NCI-H748 (cell line): ENCODE results near the gene AGBL4.

Source experiments
- DNase-seq: peaks from one replicate; lab custom pipeline; 2025; ENCODE audit not compliant: unreplicated experiment; lab: John Stamatoyannopoulos, UW

Gene AGBL4

DNA sequence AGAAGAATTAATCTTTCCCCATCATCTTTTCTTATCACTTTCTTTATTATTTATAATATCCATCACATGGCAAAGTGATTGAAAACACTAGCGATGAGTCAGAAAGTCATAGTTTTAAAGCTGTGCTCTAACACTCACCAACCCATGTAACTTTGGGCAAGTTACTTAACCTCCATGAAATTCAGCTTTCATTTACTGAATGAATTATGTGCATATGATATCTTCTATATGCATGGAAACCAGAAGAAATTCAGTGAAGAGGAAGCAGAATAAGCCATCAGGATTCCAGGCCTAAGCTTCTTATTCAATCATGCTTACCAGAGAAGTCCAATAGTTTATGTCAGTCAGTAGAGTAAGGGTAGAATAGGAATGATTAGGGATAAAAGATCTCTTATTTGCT is 300.1 kb downstream of the AGBL4 start:
- no peak for DNase-seq

DNA sequence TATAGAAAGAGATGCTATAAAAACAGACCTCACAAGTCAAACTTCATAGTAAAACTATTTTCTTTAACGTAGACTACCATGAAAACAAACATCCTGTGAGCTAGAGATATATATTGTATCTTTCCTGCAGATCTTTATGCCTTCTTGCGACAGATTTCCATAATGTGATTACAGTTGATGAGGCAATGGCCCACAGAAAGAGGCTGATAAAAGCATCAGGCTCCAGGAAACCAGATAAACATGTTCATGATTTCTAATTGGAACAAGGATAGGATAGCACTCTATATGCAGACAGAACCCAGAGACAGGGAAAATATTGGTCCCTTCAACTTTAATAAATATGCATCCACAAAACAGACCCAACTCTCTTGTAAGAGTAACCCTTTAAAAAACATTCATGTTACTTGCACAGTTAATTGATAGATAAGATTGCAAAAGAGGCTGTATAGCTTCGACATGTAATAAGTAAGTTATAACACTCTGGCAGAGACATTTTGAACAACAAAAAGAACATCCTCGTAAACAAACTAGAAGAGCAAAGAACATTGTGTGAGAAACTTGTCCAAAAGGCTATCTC is 329.4 kb downstream of the AGBL4 start:
- no peak for DNase-seq

DNA sequence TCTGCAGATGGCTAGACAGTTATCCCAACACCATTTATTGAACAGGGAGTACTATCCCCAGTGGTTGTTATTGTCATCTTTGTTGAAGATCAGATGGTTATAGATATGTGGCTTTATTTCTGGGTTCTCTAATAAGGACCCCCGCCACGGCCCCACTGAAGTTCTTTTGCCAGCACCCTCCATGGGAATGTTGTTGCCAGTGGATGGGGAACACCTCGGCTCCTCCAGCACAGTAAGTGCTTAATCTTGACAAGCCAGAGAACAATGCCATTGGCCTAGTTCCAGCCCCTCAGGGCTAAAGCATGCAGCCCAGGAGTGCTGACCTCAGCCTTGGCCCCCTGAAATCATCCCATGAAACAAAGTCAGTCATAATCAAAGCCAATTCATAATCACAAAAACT is 337.6 kb downstream of the AGBL4 start:
- DNase-seq: peak; percentile 17

DNA sequence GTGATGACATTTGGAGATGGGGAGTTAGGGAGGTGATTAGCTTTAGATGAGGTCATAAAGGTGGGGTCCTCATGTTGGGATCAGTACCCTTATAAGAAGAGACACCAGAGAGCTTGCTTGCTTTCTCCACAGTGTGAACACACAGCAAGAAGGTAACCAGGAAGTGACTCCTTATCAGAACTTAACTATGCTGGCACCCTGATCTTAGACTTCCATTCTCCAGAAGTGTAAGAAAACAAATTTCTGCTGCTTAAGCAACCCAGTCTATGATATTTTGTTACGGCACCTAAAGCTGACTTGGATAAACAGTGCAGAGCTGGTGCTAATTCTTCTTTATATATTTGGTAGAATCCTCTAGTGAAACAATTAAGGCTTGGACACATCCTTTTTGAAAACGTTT is 346.0 kb downstream of the AGBL4 start:
- DNase-seq: no peak

DNA sequence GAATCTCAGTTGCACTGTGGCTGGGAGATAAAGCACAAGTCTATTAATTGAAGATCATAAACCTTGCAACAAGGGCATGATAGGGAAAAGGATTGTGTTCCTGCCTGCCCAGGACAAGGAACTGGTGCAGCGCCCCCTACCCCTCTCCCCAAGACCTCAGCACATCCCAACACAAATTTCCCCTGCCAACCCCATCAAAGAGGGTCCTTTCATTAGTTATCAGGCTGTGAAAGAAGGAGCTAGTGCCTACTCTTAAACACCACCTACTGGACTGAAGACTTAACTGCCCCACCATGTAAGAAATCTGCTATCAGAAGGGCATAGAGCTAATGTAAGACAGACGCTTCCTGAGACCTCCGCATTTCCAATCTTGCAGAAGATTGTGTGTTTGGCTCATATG is 372.6 kb downstream of the AGBL4 start:
- DNase-seq: peak; percentile 6

- peak; percentile 23 for DNase-seq
Observed at GRCh38 chr1:49630156-49630555, 393.6 kb downstream of the AGBL4 start.

DNA sequence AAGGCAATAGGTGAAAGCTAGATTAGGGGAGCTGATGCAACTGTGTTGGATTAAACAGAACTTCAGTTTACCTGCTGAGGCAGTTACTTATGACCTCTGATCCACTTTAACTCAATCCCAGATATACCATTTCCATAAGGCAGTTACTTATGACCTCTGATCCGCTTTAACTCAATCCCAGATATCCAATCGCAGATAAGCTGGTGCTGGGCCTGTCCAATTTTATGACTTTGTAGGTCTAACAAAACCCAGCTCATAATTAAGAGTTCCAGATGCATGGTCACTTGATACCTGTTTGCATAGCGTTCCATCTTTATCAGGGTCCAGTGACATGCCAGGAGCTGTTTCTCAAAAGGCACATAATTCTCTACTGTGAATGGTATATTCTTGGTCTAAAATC is 396.0 kb downstream of the AGBL4 start:
- no peak for DNase-seq

DNA sequence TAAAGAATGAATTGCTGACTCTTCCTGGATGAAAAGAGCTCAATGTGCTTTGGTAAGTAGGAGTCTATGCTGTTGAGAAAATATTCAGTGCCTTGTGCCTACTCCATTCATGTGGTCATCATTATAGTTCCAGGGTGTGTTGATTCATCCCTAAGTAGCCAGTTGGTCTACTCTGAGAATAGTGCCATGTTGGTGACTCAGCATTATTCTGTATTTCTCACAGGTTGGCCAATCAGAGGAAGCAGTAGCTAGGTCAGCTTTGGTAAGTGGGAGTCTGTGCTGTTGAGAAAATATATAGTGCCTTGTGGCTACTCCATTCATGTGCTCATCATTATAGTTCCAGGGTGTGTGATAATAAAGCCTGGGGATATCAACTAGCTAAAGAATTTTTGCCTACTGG is 397.3 kb downstream of the AGBL4 start:
- no peak for DNase-seq

GRCh38 chr1:49622877-49623276 is 400.9 kb downstream of the AGBL4 start:
- no peak for DNase-seq

DNA sequence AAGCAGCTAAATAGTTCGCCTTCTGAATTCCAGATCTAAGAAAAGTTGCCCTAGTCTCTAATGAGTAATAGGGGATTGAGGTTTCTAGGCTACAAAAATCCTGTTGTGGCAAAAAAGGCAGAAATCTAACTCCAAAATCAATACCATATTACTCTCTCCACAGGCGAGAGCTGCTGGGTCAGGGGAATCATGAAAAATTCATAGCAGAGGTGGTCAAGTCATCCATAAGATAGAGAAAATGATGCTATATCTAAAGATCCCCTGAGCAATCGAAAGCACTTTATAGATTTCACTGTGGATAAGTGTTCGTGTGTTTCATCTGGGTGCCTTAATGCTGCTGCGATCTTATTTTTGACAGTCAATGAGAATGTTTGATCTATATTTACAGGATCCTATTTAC is 417.7 kb downstream of the AGBL4 start:
- DNase-seq: no peak

DNA sequence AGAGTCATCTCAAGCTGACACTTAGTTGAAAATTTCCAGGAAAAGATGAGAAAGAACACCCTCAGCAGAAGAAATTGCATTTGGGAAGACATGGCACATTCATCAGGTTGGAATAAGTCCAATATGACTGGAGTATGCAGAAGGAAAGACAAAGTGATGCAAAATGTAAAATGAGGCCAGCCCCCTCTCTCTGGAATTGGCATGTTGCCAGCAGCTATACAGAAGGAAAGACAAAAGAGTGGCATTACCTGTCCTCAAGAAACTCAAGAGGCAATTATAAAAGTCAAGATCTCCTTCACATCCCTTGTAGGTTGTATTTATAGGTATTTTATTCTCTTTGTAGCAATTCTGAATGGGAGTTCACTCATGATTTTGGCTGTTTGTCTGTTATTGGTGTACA is 426.3 kb downstream of the AGBL4 start:
- DNase-seq: peak; percentile 10

GRCh38 chr1:49576327-49576901 is 447.3 kb downstream of the AGBL4 start:
- DNase-seq: no peak

DNA sequence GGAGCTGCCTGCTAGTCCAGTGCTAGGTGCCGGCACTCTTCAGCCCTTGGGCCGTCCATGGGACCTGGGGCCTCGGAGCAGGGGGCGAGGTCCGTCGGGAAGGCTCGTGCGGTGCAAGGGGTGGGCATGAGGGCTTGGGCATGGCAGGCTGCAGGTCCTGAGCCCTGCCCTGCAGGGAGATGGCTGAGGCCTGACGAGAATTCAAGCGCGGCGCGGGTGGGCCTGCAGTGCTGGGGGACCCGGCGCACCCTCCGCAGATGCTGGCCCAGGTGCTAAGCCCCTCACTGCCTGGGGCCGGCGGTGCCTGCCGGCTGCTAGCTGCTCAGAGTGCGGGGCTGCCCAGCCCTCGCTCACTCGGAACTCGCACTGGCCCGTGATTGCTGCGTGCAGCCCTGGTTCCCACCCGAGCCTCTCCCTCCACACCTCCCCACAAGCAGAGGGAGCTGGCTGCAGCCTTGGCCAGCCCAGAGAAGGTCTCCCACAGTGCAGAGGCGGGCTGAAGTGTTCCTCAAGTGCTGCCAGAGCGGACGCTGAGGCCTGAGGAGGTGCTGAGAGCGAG is 467.0 kb downstream of the AGBL4 start:
- DNase-seq: no peak

GRCh38 chr1:49552101-49552500 is 471.7 kb downstream of the AGBL4 start:
- no peak for DNase-seq

DNA sequence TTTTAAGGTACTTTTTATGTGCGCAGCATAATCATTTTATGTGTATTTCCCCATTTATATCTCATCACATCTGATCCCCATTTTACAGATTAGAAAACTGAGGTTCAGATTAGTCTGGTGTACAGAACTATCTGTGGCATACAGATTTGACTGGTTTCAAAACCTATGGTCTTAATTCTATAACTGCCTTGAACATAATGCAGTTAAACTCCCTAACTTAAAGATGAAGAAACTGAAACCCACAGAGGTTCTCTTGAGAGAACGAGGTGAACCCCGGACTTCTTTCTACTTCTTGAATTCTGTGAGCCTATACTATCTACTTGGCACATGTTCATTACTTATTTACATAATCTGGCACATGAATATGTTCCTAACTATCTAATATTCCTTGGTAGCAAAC is 479.1 kb downstream of the AGBL4 start:
- no peak for DNase-seq

GRCh38 chr1:49541096-49541752 is 482.5 kb downstream of the AGBL4 start:
- DNase-seq: no peak

- no peak for DNase-seq
Observed at GRCh38 chr1:49527606-49528305, 496.0 kb downstream of the AGBL4 start.

DNA sequence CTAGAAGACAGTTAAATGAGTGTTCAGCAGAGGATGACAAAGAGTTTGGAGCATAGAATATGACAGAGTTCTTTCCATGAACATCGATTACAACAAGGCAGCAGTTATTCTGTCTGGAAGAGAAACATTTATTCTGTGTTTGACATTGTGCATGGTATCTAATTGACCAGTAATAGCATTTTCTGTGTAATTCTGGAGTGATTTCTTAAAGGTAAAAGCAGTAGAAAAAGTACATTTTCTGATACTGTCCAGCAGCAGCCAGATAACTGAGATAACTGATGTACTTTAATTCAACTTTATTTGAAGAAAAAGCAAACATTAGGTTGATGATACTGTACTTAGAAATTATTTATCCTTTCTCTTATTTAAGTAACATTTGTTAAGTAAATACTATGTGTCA is 497.1 kb downstream of the AGBL4 start:
- no peak for DNase-seq

DNA sequence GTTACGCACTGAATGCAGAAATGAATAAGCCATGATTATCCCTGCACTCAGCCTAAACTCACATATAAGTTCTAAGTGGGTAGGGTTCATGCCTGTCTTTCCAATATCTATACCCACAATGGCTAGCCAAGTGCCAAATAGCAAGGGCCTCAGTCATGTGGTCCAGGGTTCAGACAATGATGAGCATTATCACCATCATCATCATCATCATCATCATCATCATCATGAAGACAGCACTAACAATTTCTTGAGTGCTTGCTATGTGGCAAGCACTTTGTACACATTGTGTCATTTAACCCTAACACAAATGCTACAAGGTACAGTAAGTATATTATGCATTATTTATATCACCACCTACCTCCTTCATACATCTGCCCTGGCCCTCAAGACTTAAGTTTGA is 500.0 kb downstream of the AGBL4 start:
- DNase-seq: no peak

- DNase-seq: no peak
Observed at GRCh38 chr1:49466961-49467360, 556.8 kb downstream of the AGBL4 start.

DNA sequence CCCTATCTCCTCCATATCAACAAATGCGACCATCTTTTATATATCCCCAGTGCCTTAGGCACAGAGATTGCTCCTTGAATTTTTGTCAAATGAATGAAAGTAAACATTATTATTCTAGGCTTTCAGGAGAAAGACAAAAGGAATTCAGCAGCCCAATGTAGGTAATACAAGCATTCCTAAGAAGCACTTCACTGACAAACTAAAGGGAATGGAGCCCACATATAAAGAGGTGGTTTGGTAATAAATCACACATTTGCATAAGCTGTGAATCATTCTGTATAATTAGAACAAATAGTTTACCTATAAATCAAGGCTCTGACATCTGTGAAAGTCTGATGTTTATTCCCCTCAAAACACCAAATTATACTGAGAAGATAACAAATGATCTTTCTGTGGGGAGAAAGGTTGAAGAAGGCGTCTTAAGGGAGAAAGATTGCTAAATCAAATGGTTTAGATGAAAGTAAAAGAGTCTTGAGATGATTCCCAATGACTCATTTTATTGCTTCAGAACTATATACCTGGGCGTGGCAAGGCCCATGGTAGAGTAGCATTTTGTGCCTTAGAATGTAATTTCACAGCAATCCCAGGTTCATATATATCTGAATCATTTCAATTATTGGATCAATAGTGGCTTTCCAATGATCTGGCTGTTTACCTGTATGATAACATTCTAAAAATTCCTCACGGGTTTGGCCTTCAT is 558.1 kb downstream of the AGBL4 start:
- no peak for DNase-seq
